ENCODE measurements around the gene RNU6-9.

The RNU6-9 gene

GRCh38 chr19:936175-936546, 42.9 kb downstream of the RNU6-9 start:
- ATAC-seq = no peak
- no peak for TF ChIP-seq SNAI2 (CRISPR knock-in tag; IDR thresholded peaks at IDR 0.05)
- no peak for TF ChIP-seq ISL1 (CRISPR knock-in tag; IDR thresholded peaks at IDR 0.05)
- no peak for TF ChIP-seq TOX (CRISPR knock-in tag; IDR thresholded peaks at IDR 0.05; ENCODE audit: borderline replicate concordance)
- TF ChIP-seq ZC3H10 (CRISPR knock-in tag; IDR thresholded peaks at IDR 0.05) = no peak
- TF ChIP-seq ZNF565 (CRISPR knock-in tag; conservative IDR thresholded peaks at IDR 0.05; ENCODE audit: low read depth) = no peak
- TF ChIP-seq ZFP30 (CRISPR knock-in tag; IDR thresholded peaks at IDR 0.05) = no peak
- TF ChIP-seq CREB5 (CRISPR knock-in tag; IDR thresholded peaks at IDR 0.05; ENCODE audit: low read depth) = no peak
- TF ChIP-seq CSDC2 (CRISPR knock-in tag; IDR thresholded peaks at IDR 0.05) = no peak
- no peak for TF ChIP-seq ZNF70 (CRISPR knock-in tag; IDR thresholded peaks at IDR 0.05)
- no peak for TF ChIP-seq ARNTL (CRISPR knock-in tag; IDR thresholded peaks at IDR 0.05; ENCODE audit: borderline replicate concordance, low read depth)
- no peak for TF ChIP-seq BACH2 (CRISPR knock-in tag; IDR thresholded peaks at IDR 0.05; ENCODE audit: borderline replicate concordance)
- no peak for TF ChIP-seq ZNF8 (CRISPR knock-in tag; IDR thresholded peaks at IDR 0.05)
- no peak for TF ChIP-seq TSHZ2 (CRISPR knock-in tag; IDR thresholded peaks at IDR 0.05)
- TF ChIP-seq GLIS3 (CRISPR knock-in tag; IDR thresholded peaks at IDR 0.05) = no peak
- TF ChIP-seq PATZ1 (CRISPR knock-in tag; IDR thresholded peaks at IDR 0.05; ENCODE audit: borderline replicate concordance) = no peak
- no peak for TF ChIP-seq CSRNP3 (CRISPR knock-in tag; IDR thresholded peaks at IDR 0.05)
- TF ChIP-seq TCF4 (CRISPR knock-in tag; IDR thresholded peaks at IDR 0.05; ENCODE audit: borderline replicate concordance) = no peak
- TF ChIP-seq POU6F1 (CRISPR knock-in tag; IDR thresholded peaks at IDR 0.05; ENCODE audit: borderline replicate concordance, low read depth) = no peak
- TF ChIP-seq ZFP3 (CRISPR knock-in tag; IDR thresholded peaks at IDR 0.05) = no peak
- TF ChIP-seq PPARA (CRISPR knock-in tag; IDR thresholded peaks at IDR 0.05; ENCODE audit: borderline replicate concordance) = no peak

- ATAC-seq = no peak
- TF ChIP-seq CREB5 (CRISPR knock-in tag; IDR thresholded peaks at IDR 0.05; ENCODE audit: low read depth) (no peak), GLIS3 (CRISPR knock-in tag; IDR thresholded peaks at IDR 0.05) (no peak), SNAI2 (CRISPR knock-in tag; IDR thresholded peaks at IDR 0.05) (no peak), ZFP3 (CRISPR knock-in tag; IDR thresholded peaks at IDR 0.05) (no peak), POU6F1 (CRISPR knock-in tag; IDR thresholded peaks at IDR 0.05; ENCODE audit: borderline replicate concordance, low read depth) (no peak), ZNF70 (CRISPR knock-in tag; IDR thresholded peaks at IDR 0.05) (no peak), TCF4 (CRISPR knock-in tag; IDR thresholded peaks at IDR 0.05; ENCODE audit: borderline replicate concordance) (no peak), ARNTL (CRISPR knock-in tag; IDR thresholded peaks at IDR 0.05; ENCODE audit: borderline replicate concordance, low read depth) (no peak), ZC3H10 (CRISPR knock-in tag; IDR thresholded peaks at IDR 0.05) (no peak), BACH2 (CRISPR knock-in tag; IDR thresholded peaks at IDR 0.05; ENCODE audit: borderline replicate concordance) (no peak), CSDC2 (CRISPR knock-in tag; IDR thresholded peaks at IDR 0.05) (no peak), PATZ1 (CRISPR knock-in tag; IDR thresholded peaks at IDR 0.05; ENCODE audit: borderline replicate concordance) (no peak), PPARA (CRISPR knock-in tag; IDR thresholded peaks at IDR 0.05; ENCODE audit: borderline replicate concordance) (no peak), ZNF8 (CRISPR knock-in tag; IDR thresholded peaks at IDR 0.05) (no peak), ESRRG (CRISPR knock-in tag; IDR thresholded peaks at IDR 0.05) (no peak)
These were observed 44.0 kb downstream of the RNU6-9 start for GRCh38 chr19:937259-937694.

Data from SK-N-SH treated with all-trans-retinoic acid at 6 μM for 48 hours (cell line).